ENCODE results near the gene DAND5. TPM values are rescaled to one million over a fixed set of nuclear protein-coding genes. Genes with fewer than 3 reads are reported as not detected.

The DAND5 gene
- total and polyA plus RNA-seq, 2 of the 13 experiments (the other 11 are each of a cell fraction or from before 2014, with no cell fraction given): 0.04 TPM; not detected in 1

DNA sequence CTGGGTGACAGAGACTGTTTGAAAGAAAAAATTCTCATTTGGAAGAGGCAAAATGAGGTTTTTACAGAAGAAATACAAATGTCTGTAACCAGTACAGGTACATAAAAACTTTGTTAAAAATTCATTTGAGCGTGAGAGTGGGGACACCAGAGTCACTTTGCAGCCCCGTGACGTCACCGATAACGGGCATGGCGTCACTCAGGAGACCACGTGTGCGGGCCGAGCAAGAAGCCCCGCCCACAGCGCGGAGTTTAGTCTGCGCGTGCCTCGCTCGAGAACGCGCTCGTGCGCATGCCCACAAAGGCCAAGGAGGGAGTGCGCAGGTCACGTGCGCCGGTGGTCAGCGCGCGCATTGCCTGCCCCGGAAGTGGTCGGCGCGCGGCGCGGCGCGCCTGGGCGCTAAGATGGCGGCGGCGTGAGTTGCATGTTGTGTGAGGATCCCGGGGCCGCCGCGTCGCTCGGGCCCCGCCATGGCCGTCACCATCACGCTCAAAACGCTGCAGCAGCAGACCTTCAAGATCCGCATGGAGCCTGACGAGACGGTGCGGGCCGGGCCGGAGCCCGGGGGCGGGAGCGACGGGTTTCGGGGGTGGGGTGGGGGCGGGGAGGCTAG is 23.8 kb upstream of the DAND5 start, which contains the start of gene RAD23A (continued):
- peak; percentile 98 for TF ChIP-seq THAP7 (CRISPR knock-in tag; IDR thresholded peaks at IDR 0.05)
- TF ChIP-seq, protein P1, sequence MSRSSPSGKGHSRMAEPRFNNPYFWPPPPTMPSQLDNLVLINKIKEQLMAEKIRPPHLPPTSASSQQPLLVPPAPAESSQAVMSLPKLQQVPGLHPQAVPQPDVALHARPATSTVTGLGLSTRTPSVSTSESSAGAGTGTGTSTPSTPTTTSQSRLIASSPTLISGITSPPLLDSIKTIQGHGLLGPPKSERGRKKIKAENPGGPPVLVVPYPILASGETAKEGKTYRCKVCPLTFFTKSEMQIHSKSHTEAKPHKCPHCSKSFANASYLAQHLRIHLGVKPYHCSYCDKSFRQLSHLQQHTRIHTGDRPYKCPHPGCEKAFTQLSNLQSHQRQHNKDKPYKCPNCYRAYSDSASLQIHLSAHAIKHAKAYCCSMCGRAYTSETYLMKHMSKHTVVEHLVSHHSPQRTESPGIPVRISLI (CRISPR knock-in tag; IDR thresholded peaks at IDR 0.05; ENCODE audit: borderline replicate concordance): 0 out of 2 replicates have a peak, but pooled peaks have one; percentile 44
- peak; percentile 9; the same call in 1 of the 2 replicates for TF ChIP-seq HMG20A (CRISPR knock-in tag; IDR thresholded peaks at IDR 0.05; ENCODE audit: borderline replicate concordance)
- no peak for TF ChIP-seq RARG (CRISPR knock-in tag; IDR thresholded peaks at IDR 0.05; ENCODE audit: low read depth)
- TF ChIP-seq ZNF577 (CRISPR knock-in tag; IDR thresholded peaks at IDR 0.05; ENCODE audit: borderline replicate concordance, low read depth): no peak
- TF ChIP-seq, protein P2, sequence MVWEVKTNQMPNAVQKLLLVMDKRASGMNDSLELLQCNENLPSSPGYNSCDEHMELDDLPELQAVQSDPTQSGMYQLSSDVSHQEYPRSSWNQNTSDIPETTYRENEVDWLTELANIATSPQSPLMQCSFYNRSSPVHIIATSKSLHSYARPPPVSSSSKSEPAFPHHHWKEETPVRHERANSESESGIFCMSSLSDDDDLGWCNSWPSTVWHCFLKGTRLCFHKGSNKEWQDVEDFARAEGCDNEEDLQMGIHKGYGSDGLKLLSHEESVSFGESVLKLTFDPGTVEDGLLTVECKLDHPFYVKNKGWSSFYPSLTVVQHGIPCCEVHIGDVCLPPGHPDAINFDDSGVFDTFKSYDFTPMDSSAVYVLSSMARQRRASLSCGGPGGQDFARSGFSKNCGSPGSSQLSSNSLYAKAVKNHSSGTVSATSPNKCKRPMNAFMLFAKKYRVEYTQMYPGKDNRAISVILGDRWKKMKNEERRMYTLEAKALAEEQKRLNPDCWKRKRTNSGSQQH (CRISPR knock-in tag; IDR thresholded peaks at IDR 0.05; ENCODE audit: low read depth): peak; percentile 75; the same call in 1 of the 2 replicates
- no peak for TF ChIP-seq ZNF317 (CRISPR knock-in tag; IDR thresholded peaks at IDR 0.05)
- 0 out of 2 replicates have a peak, but pooled peaks have one; percentile 9 for TF ChIP-seq ONECUT2 (CRISPR knock-in tag; IDR thresholded peaks at IDR 0.05)
- TF ChIP-seq KDM3A (CRISPR knock-in tag; IDR thresholded peaks at IDR 0.05; ENCODE audit: low read depth): peak; percentile 61; the same call in 1 of the 2 replicates
- no peak for TF ChIP-seq ZNF121 (CRISPR knock-in tag; IDR thresholded peaks at IDR 0.05)
- TF ChIP-seq ZNF782 (CRISPR knock-in tag; IDR thresholded peaks at IDR 0.05; ENCODE audit: borderline replicate concordance): no peak
- TF ChIP-seq LCORL (IDR thresholded peaks at IDR 0.05): no peak
- peak; percentile 53; the same call in 1 of the 2 replicates for TF ChIP-seq LCORL (CRISPR knock-in tag; IDR thresholded peaks at IDR 0.05)
- TF ChIP-seq ZNF607 (CRISPR knock-in tag; IDR thresholded peaks at IDR 0.05; ENCODE audit: borderline replicate concordance): peak; percentile 86
- peak; percentile 86; the same call in 1 of the 3 replicates for TF ChIP-seq MXI1 (IDR thresholded peaks at IDR 0.05; ENCODE audit: borderline replicate concordance, low read depth, low read length)
- peak; percentile 95 for TF ChIP-seq KAT8 (CRISPR knock-in tag; IDR thresholded peaks at IDR 0.05)
- TF ChIP-seq MAFF (IDR thresholded peaks at IDR 0.05; ENCODE audit: low read depth, low read length): peak; percentile 3; the same call in 1 of the 2 replicates
- TF ChIP-seq GTF2F1 (IDR thresholded peaks at IDR 0.05; ENCODE audit: low read length): 0 out of 2 replicates have a peak, but pooled peaks have one; percentile 63
- peak; percentile 56; the same call in 1 of the 2 replicates for TF ChIP-seq ZNF609 (CRISPR knock-in tag; IDR thresholded peaks at IDR 0.05; ENCODE audit: borderline replicate concordance)
- peak; percentile 76 for TF ChIP-seq TAF15 (IDR thresholded peaks at IDR 0.05; ENCODE audit: low read depth, low read length, poor library complexity, severe bottlenecking)
- peak; percentile 58 for TF ChIP-seq ZNF263 (CRISPR knock-in tag; IDR thresholded peaks at IDR 0.05)
- no peak for TF ChIP-seq NR2F6 (IDR thresholded peaks at IDR 0.05)
- TF ChIP-seq NR2F6 (CRISPR knock-in tag; IDR thresholded peaks at IDR 0.05): peak; percentile 59; the same call in 1 of the 2 replicates
- peak; percentile 94 for TF ChIP-seq DMAP1 (CRISPR knock-in tag; IDR thresholded peaks at IDR 0.05)

Measured in HepG2 (cell line).